GM23338 (cell line): ENCODE measurements around the gene CYSTM1. TPM values are rescaled to one million over a fixed set of nuclear protein-coding genes. Genes with fewer than 3 reads are reported as not detected.

Experiments used
- ATAC-seq: fragments of 200-7000 bp; cut with Tn5 transposase; 3 replicates; pipeline ENCODE4 v1.9.1; 2020
- DNase-seq: peaks from one replicate; pipeline ENCODE4 v3.0.0-alpha.2; 2015; ENCODE audit warnings: low spot score
- H2AFZ ChIP-seq: fragments of 200-600 bp; sonication (generic); 2 replicates; pipeline ENCODE4 v1.8.0; 2016; ENCODE audit warnings: antibody characterized with exemption, mild to moderate bottlenecking, moderate library complexity
- H3F3A ChIP-seq: fragments of 200-600 bp; sonication (generic); replicated peaks from 2 replicates; pipeline ENCODE4 v1.8.0; 2017; ENCODE audit warnings: antibody characterized with exemption, mixed run types, low read depth
- H3K27ac ChIP-seq: fragments of 200-600 bp; sonication (generic); 2 replicates; pipeline ENCODE4 v1.6.1; 2016; ENCODE audit warnings: low read depth
- H3K27me3 ChIP-seq: fragments of 200-600 bp; sonication (generic); 2 replicates; pipeline ENCODE4 v1.8.0; 2016; ENCODE audit warnings: mild to moderate bottlenecking, mixed run types, moderate library complexity; ENCODE audit not compliant: insufficient read depth
- H3K36me3 ChIP-seq: fragments of 200-600 bp; sonication (generic); 2 replicates; pipeline ENCODE4 v1.8.0; 2016; ENCODE audit warnings: mild to moderate bottlenecking; ENCODE audit not compliant: insufficient read depth
- H3K4me1 ChIP-seq: fragments of 200-600 bp; sonication (generic); 2 replicates; pipeline ENCODE4 v1.8.0; 2016; ENCODE audit warnings: mild to moderate bottlenecking, moderate library complexity; ENCODE audit not compliant: insufficient read depth
- H3K4me2 ChIP-seq: fragments of 200-600 bp; sonication (generic); 2 replicates; pipeline ENCODE4 v1.7.1; 2017; ENCODE audit warnings: mixed run types
- H3K4me3 ChIP-seq: fragments of 200-600 bp; sonication (generic); 2 replicates; pipeline ENCODE4 v1.6.1; 2016; ENCODE audit warnings: mixed run types
- H3K79me2 ChIP-seq: fragments of 200-600 bp; sonication (generic); replicated peaks from 2 replicates; pipeline ENCODE4 v1.8.0; 2017; ENCODE audit warnings: mild to moderate bottlenecking; ENCODE audit not compliant: insufficient read depth
- H3K9me2 ChIP-seq: fragments of 200-600 bp; sonication (generic); 2 replicates; pipeline ENCODE4 v1.8.0; 2017; ENCODE audit not compliant: insufficient read depth
- H4K20me1 ChIP-seq: fragments of 200-600 bp; sonication (generic); replicated peaks from 2 replicates; pipeline ENCODE4 v1.8.0; 2017; ENCODE audit warnings: mild to moderate bottlenecking; ENCODE audit not compliant: insufficient read depth
- H3K27ac Mint-ChIP-seq: 2 replicates; pipeline ENCODE4 v1.8.0; 2020; ENCODE audit warnings: inconsistent platforms, mild to moderate bottlenecking, moderate library complexity, mixed read lengths
- H3K27me3 Mint-ChIP-seq: 3 replicates; pipeline ENCODE4 v1.8.0; 2022; ENCODE audit warnings: low read depth, mild to moderate bottlenecking, moderate library complexity, mixed read lengths, inconsistent platforms; ENCODE audit not compliant: insufficient read depth, poor library complexity
- H3K36me3 Mint-ChIP-seq: 3 replicates; pipeline ENCODE4 v1.8.0; 2021; ENCODE audit warnings: low read depth, mild to moderate bottlenecking, inconsistent platforms, moderate library complexity, mixed read lengths
- H3K4me1 Mint-ChIP-seq: 3 replicates; pipeline ENCODE4 v1.8.0; 2020; ENCODE audit warnings: mild to moderate bottlenecking, inconsistent platforms, mixed read lengths
- H3K4me3 Mint-ChIP-seq: 3 replicates; pipeline ENCODE4 v1.8.0; 2021; ENCODE audit warnings: moderate library complexity, mild to moderate bottlenecking, inconsistent platforms, mixed read lengths
- H3K9me3 Mint-ChIP-seq: 3 replicates; pipeline ENCODE4 v1.8.0; 2020; ENCODE audit warnings: moderate library complexity, mild to moderate bottlenecking, inconsistent platforms, mixed read lengths
- CREB1 ChIP-seq: fragments of 250-450 bp; sonication (Bioruptor Pico); IDR thresholded peaks from 2 replicates; pipeline ENCODE4 v1.5.0; 2020; ENCODE audit warnings: low read depth, mild to moderate bottlenecking, moderate library complexity
- CTCF ChIP-seq, 2 experiments: fragments of 200-600 bp in 1 of 2; sonication (generic) in 1 of 2; conservative IDR thresholded peaks; 2 replicates each; pipeline versions ENCODE4 v1.5.1 to v1.6.1; 2016 to 2017; ENCODE audit warnings: antibody characterized with exemption in 2 of 2, low read depth in 2 of 2, mild to moderate bottlenecking in 2 of 2, moderate library complexity in 1 of 2
- EZH2 ChIP-seq: fragments of 200-600 bp; sonication (generic); IDR thresholded peaks from one replicate; pipeline ENCODE4 v1.8.0; 2017; ENCODE audit warnings: antibody characterized with exemption, mild to moderate bottlenecking, low read depth; ENCODE audit not compliant: unreplicated experiment
- EZH2phosphoT487 ChIP-seq: fragments of 200-600 bp; sonication (generic); IDR thresholded peaks from one replicate; pipeline ENCODE4 v1.8.1; 2018; ENCODE audit warnings: antibody characterized with exemption; ENCODE audit not compliant: unreplicated experiment
- JUNB ChIP-seq: IDR thresholded peaks from one replicate; pipeline ENCODE4 v1.6.1; 2016; ENCODE audit warnings: antibody characterized with exemption; ENCODE audit not compliant: unreplicated experiment
- POLR2AphosphoS5 ChIP-seq: IDR thresholded peaks from 2 replicates; pipeline ENCODE4 v1.6.1; 2016; ENCODE audit warnings: antibody characterized with exemption, low read depth
- ZNF462 ChIP-seq: fragments of 250-450 bp; sonication (Bioruptor Pico); IDR thresholded peaks from 2 replicates; pipeline ENCODE4 v1.5.0; 2020; ENCODE audit warnings: mild to moderate bottlenecking, moderate library complexity
- polyA plus RNA-seq: library from polyadenylated mRNA; unstranded; fragments of >200 nt; fragmentation: Nextera tagmentation; extraction: Ambion mirVana; gene quantifications from 2 replicates; pipeline ENCODE4 v1.2.1, GENCODE V29; 2016
- total RNA-seq: library from RNA; depleted of rRNA; stranded (reverse); fragments of >200 nt; shearing (Covaris generic); gene quantifications from 2 replicates; pipeline ENCODE4 v1.2.3, GENCODE V29; 2014
- TF ChIP-seq, protein P1 (sequence below): IDR thresholded peaks from one replicate; pipeline ENCODE4 v1.6.1; 2018; ENCODE audit warnings: antibody characterized with exemption; ENCODE audit not compliant: unreplicated experiment
- TF ChIP-seq, protein P2 (sequence below): IDR thresholded peaks from 2 replicates; pipeline ENCODE4 v1.6.1; 2016; ENCODE audit warnings: antibody characterized with exemption

Gene CYSTM1
- total and polyA plus RNA-seq, 2 experiments from 2014 or later, result 14.4 to 46.0 TPM

DNA sequence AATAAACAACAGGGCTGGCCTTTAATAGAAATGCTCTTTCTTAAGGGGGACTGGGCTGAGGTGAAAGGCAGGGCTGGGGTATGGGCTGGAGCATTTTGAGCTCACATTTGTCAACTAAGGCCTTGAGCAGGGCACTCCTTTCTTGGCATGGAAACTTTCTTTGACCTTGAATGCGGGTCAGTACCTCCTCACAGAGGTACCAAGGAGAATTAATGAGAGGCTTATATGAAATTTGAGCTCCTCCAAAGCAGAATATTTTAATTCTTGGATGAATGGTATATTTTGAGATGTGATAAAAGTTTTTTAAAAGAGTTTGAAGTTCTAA lies 3.1 kb downstream of the CYSTM1 start:
- Histone ChIP-seq H3F3A (peaks cover 9% of the 10 kb centered on the region), H3K4me1 (peaks cover 19% of the 10 kb centered on the region), H2AFZ (no peak overlapping the region), H3K27me3 (no peaks in the 10 kb centered on the region; the same call in 1 of the 2 replicates), H3K36me3 (no peaks in the 10 kb centered on the region), H3K4me3 (no peak overlapping the region), H3K79me2 (no peaks in the 10 kb centered on the region; the same call in none of the 2 replicates), H3K4me2 (no peak overlapping the region), H3K9me2 (no peaks in the 10 kb centered on the region), H4K20me1 (peaks cover 9% of the 10 kb centered on the region), H3K27ac (no peak overlapping the region)
- DNase-seq (no peak), ATAC-seq (no peak)
- no peak for TF ChIP-seq EZH2phosphoT487
- no peak for TF ChIP-seq EZH2
- no peak for TF ChIP-seq POLR2AphosphoS5
- TF ChIP-seq CTCF (conservative IDR thresholded peaks at IDR 0.05; ENCODE audit: low read depth in 2 of 2), result no peak
- TF ChIP-seq, protein P1, sequence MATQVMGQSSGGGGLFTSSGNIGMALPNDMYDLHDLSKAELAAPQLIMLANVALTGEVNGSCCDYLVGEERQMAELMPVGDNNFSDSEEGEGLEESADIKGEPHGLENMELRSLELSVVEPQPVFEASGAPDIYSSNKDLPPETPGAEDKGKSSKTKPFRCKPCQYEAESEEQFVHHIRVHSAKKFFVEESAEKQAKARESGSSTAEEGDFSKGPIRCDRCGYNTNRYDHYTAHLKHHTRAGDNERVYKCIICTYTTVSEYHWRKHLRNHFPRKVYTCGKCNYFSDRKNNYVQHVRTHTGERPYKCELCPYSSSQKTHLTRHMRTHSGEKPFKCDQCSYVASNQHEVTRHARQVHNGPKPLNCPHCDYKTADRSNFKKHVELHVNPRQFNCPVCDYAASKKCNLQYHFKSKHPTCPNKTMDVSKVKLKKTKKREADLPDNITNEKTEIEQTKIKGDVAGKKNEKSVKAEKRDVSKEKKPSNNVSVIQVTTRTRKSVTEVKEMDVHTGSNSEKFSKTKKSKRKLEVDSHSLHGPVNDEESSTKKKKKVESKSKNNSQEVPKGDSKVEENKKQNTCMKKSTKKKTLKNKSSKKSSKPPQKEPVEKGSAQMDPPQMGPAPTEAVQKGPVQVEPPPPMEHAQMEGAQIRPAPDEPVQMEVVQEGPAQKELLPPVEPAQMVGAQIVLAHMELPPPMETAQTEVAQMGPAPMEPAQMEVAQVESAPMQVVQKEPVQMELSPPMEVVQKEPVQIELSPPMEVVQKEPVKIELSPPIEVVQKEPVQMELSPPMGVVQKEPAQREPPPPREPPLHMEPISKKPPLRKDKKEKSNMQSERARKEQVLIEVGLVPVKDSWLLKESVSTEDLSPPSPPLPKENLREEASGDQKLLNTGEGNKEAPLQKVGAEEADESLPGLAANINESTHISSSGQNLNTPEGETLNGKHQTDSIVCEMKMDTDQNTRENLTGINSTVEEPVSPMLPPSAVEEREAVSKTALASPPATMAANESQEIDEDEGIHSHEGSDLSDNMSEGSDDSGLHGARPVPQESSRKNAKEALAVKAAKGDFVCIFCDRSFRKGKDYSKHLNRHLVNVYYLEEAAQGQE, result no peak
- TF ChIP-seq CREB1 (CRISPR knock-in tag), result no peak
- TF ChIP-seq, protein P2, sequence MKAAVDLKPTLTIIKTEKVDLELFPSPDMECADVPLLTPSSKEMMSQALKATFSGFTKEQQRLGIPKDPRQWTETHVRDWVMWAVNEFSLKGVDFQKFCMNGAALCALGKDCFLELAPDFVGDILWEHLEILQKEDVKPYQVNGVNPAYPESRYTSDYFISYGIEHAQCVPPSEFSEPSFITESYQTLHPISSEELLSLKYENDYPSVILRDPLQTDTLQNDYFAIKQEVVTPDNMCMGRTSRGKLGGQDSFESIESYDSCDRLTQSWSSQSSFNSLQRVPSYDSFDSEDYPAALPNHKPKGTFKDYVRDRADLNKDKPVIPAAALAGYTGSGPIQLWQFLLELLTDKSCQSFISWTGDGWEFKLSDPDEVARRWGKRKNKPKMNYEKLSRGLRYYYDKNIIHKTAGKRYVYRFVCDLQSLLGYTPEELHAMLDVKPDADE, result no peak
- no peak for TF ChIP-seq JUNB
- no peak for TF ChIP-seq ZNF462 (CRISPR knock-in tag)
- H3K36me3 Mint-ChIP-seq, result no peaks in the 10 kb centered on the region; the same call in 2 of the 3 replicates
- H3K27me3 Mint-ChIP-seq, result peaks cover 9% of the 10 kb centered on the region
- H3K4me1 Mint-ChIP-seq, result peaks cover 14% of the 10 kb centered on the region
- no peak overlapping the region for H3K4me3 Mint-ChIP-seq
- no peak overlapping the region for H3K27ac Mint-ChIP-seq
- no peaks in the 10 kb centered on the region for H3K9me3 Mint-ChIP-seq
